ENCODE data around the gene PDE4D.

Gene PDE4D

DNA sequence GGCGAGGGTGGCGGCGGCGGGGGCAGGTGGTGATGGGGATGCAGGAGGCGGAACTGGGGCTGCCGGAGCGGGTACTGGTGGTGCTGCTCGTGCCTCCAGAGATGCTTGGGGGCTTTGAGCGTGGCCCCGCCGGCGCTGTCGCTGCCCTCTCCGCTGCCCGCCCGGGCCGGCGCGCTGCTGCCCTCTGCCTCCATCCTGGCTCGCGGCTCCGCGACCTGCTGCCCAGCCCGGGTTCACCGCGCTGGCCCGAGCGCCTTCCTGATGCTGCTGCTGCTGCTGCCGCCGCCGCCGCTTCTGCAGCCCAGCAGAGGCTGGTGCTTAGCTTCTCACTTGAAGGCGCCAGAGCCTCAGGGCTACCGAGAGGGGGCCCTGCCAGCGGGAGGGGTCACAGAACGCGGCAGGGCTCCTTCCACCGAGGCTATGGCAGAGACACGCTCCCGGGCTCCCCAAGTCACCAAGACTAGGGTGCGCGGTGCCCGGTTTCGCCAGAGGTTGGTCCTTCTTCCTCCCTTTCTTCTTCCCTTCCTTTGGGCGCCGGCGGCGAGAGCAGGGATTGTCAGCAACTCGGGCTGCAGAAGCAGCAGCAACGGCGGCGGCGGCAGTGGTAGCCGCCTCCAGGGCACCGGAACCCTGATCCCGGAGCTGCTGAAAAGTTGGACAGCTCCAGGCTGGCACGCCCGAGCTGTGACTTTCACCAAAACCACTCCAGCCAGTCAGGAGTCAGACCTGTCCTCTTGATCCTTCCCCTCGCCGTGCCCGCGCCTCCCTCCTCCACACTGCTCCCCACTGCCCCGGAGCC, at the start of gene PDE4D:
PDE4D (minus strand) TSS at position 298 of the 799 bp plus-strand sequence.
- no peak for FAIRE-seq

DNA sequence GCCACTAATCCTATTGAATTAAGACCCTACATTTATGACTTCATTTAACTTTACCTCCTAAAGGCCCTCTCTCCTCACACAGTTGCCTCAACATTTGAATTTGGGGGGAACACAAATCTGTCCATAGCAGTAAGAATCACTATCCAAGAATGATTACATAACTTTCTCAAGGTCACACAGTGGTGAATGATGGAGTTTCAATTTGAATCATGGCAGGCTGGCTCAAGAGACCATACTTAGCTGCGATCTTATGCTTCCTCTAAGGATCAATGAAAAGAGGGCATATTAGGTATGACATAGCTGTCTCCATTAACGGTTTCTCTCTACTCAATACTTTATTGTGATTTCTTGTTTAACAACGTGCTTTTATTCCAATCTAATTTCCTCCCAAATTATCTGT, 44.1 kb upstream of the PDE4D start:
- DNase-seq (ENCODE audit: low spot score) (no peak), FAIRE-seq (no peak)

More for the DNA sequence above, at the start of gene PDE4D:
- no peak for DNase-seq (ENCODE audit: low spot score)

DNA sequence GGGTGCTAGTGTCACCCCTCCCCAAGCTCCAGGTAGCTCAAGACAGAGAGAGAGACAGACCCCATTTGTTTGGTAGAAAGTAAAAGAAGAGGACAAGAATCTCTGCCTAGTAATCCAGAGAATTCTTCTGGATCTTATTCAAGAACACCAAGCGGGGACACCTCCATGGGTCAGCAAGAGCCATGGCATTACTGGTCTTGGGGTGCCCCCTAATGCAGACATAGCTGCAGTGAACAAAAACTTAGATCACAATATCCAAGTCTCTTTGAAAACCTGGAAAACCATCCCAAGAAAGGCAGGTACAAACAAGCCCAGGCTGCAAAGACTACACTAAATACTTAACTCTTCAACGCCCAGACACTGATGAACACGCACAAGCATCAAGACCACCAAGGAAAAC, 29.9 kb upstream of the PDE4D start:
- DNase-seq (ENCODE audit: low spot score) (no peak), FAIRE-seq (no peak)

DNA sequence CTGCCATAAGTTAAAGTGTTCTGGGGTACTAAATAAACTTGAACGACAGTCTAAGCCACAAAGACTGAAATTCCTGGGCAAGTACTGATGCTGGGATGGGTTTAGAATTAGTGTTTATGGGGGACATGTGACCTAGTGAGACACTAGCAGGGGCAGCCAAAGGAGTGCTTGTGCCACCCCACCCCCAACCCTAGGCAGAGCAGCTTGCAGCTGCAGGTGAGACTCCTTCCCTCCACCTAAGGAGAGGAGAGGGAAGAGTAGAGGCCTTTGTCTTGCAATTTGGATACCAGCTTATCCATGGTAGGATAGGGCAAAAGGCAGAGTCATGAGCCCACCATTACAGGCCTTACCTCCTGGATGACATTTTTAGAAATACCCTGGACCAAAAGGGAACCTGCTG, 28.7 kb upstream of the PDE4D start:
- DNase-seq (ENCODE audit: low spot score) (no peak), FAIRE-seq (no peak)

DNA sequence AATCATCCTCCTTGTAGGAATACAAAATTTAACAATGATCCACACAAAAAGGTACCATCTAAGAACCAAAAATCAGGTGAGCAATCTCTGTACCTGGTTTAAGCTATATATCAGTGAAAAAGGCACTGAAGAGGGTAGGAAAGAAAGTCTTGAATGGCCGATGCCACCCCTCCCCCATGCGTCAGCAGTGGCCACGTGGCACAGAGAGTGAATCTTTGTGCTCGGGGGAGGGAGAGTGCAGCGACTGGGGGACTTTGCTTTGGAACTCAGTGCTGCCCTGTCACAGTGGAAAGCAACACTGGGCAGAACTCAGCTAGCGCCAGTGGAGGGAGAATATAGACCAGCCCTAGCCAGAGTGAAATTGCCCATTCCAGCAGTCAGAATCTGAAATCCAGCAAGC, 28.3 kb upstream of the PDE4D start:
- FAIRE-seq = no peak
- DNase-seq (ENCODE audit: low spot score) = no peak

DNA sequence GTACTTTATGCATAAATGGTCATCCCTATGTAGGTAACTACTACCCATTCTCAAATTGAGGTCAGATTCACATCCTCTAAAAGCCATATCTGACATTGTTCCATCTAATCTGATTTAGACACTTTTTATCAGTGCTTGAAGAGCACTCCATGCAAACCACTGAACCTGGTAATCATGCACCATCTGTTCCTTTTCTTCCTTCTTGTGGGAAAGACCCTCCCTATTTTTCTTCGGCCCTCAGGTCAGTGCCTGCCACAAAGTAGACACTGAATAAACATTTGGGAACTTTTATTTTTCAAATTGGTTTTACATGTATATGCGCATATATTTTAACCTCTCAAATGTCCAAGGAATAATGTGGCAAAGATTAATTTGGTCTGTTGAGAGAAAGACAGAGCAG, 26.0 kb upstream of the PDE4D start:
- no peak for FAIRE-seq

DNA sequence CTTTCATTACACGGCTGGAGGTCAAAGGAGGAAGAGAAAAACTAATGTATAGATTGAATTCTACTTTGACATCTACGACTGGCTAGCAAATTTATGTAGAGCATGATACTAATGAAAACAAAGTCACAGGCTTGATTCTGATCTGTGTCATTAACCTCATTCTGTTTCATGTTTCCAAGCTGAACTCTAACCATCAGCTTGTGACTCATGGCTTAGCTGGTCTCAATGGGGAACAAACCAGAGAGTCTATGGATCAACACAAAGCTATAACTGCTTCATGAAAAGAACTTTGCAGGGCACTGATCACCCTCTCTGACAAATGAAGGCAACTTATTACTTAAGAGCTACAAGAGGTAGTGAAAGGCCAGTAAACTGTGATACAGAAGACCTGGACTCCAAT, 23.6 kb upstream of the PDE4D start:
- DNase-seq (ENCODE audit: low spot score) = no peak

More for the DNA sequence above, 26.0 kb upstream of the PDE4D start:
- no peak for DNase-seq (ENCODE audit: low spot score)

DNA sequence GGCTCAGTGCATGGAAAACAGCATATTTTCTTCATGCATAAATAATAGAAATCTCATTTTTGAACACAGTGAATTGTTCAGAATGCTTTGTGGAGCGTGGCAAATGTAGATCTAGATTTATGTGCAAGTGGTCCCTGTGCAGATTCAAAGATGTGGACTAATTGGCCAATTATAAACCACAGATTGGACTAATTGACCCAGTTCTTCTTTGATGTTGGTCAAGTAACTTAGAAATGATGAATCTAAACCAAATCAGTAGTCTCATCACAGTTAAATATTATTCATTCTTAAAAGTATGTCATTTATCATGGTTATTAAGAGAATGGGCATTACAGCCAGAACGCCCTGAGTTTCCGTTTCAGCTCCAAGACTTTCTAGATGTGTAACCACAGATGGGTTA, 11.7 kb upstream of the PDE4D start:
- no peak for FAIRE-seq
- DNase-seq (ENCODE audit: low spot score) = no peak

More for the DNA sequence above, 23.6 kb upstream of the PDE4D start:
- no peak for FAIRE-seq

DNA sequence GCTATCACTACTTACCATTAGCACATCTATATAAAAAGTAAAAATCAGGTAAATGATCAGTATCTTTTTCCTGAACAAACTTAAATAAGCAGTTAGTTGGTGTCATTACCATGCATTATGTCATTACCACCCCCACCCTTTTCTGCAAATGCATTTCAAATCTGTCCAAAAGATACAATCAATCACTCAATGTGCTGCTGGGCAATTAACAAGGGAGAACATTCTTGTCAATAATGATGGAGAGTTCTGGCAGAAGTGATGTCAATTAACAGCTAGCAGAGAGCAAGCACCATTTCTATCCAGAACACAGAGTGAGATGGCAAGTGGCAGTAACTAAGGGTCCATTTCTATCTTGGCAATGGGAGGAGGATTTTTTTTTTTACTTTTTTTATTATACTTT, 3.5 kb upstream of the PDE4D start:
- DNase-seq (ENCODE audit: low spot score) (no peak), FAIRE-seq (no peak)

DNA sequence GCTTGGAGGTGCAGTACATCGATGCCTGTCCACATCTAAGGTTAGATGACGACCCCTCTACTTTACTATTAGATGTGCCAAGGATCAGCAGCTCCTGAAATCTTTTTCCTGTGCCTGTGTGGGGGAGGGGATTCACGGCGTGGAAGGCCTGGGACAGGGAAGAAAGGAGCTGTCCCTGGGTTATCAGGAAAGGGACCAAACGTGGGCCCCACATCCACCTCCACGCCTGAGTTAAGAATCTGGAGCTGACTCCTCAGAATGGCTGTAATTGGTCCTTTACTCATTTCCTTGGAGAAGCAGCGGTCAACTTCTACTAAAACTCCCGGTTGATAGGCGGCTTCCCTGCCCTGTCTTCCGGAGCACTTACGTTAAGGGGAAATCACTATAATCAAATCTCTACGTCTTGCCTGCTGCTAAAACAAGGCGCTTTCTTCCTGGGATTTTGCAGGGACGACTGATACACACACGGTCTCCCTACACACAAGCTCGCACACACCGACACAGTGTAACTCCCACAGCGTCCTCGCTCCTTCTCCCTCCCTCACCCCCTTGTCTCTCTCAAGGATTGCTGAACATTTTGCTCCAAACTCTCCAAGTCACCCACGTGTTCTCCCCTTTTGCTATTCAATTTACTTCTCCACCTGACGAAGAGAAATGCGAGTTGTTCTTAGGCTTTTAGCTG, 1.4 kb downstream of the PDE4D start:
- no peak for FAIRE-seq

DNA sequence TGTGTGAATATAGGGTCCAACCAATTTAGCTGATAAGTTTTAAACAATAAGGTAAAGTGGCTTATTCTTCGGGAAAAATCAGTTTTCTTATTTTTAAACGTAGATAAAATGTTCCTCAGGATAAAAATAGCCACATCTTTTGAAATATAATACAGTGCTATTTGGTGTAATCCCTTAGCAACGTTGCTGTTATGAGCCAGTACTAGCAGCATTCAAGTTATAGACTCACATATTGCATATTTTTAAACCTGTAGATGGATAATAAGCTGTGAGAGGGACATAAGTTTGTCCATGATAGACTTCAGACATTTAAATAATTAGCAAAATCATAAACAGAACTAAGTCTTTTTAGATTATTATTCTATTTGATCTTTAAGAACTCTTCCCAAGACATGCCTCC, 6.3 kb downstream of the PDE4D start:
- DNase-seq (ENCODE audit: low spot score) (no peak), FAIRE-seq (no peak)

More for the DNA sequence above, 1.4 kb downstream of the PDE4D start:
- DNase-seq (ENCODE audit: low spot score) = no peak

DNA sequence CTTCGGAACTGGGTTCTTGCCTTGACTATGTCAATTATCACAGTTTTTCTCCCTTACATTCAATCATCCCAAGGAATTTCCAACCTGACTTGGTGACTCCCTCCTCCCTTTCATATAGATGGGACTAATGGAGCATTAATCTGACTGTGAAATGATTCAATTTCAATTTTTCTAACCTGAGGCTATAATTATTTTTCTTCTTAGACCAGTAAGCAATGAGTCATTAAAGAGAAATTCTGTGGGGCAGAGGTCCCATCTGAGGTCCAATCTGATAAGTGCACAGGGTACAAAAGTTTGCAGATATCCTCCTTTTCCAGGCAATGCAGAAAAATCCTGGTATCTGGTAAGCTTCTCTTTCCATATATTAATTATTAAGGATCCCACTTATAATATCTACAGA, 18.9 kb downstream of the PDE4D start:
- DNase-seq (ENCODE audit: low spot score) (peak; percentile 44), FAIRE-seq (no peak)

DNA sequence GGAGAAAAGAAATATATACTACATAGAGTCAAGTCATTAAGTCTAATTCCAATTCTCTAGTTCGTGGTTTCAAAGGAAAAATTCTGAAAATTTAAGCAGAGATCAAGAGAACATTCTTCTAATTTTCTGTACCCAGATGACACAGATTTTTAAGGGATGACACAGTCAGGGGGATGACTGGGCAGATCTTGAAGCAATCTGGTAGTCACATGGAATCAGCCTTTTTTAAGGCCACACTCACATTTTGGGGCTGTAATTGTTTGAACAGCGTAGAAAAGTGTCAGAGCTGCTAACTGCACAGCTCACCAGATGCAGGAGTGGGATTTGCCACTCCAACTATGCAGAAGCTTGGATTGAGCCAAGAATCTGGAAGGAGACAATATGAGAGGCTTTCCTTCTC, 20.4 kb downstream of the PDE4D start:
- DNase-seq (ENCODE audit: low spot score) (peak; percentile 67), FAIRE-seq (no peak)

DNA sequence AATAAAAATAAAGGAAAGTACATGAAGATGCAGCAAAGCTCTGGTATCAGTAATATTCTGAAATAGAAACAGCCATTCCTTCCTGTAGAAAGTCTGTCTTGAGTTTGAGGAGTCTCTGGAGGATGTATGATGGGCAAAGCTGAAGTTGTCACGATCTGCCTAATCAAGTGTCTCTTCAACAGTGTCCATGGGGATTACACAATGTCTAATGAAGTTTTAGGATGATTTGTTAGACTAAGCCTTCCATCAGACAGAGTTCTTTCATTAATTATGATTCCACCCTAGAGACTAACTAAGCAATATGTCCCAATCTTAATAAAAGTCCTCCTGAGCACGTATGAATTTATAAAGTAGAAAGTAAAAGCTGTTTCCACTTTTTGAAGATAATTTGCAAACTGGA, 26.9 kb downstream of the PDE4D start:
- DNase-seq (ENCODE audit: low spot score) (no peak), FAIRE-seq (no peak)

DNA sequence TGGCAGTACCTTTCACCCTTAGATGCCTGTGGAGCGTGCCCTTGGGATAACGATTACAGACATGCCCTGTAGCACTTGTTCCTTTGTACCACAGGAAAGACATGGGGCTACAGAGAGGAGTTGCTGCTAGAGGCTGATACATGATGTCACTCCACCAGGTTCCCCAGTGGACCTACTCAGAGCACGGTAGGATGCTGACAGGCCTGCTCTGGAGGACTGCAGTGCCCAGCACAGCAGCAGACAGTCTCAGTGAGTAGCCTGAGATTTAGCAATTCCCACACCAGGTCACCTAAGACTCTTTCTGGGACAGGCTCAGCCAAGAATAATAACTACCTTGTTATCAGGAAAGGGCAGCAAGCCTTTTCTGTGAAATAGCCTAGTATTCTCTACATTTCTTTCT, 28.8 kb downstream of the PDE4D start:
- FAIRE-seq = no peak
- no peak for DNase-seq (ENCODE audit: low spot score)

DNA sequence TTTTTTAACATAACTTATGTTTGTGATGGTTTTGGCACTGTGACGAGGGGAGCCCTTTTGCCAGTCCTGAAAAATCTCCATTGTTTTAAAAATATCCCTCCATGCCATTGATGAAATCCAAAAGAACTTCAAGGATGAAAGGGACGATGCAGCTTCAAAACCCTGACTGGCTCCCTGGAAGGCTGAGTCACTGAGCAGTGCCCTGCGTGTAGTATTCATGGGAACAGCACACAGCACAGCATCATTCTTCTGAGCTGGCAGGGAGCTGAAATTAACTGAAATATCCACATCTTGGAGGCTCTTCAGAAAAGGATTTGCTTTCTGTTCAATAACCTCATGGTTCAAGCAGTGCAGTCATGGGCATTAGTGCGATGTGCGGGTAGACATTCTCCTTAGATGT, 29.7 kb downstream of the PDE4D start:
- FAIRE-seq (no peak), DNase-seq (ENCODE audit: low spot score) (no peak)

DNA sequence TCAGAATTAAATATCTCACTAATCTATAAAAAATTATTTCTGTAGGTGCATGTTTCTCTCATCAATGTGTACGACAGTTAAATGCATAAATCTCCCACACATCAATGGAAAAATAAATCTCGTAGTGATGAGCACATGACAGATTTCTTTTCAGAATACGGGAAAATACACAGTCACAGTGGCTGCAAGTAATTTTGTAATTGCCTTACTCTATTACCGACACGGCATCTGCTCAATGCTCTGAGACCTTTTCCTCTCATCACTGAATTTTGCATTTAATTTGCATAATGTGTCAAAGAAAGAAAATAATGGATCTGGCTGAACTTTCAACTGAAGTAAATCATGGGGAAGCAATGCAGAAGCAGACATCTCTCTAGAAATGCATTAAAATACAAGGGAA, 37.2 kb downstream of the PDE4D start:
- FAIRE-seq (no peak), DNase-seq (ENCODE audit: low spot score) (no peak)

DNA sequence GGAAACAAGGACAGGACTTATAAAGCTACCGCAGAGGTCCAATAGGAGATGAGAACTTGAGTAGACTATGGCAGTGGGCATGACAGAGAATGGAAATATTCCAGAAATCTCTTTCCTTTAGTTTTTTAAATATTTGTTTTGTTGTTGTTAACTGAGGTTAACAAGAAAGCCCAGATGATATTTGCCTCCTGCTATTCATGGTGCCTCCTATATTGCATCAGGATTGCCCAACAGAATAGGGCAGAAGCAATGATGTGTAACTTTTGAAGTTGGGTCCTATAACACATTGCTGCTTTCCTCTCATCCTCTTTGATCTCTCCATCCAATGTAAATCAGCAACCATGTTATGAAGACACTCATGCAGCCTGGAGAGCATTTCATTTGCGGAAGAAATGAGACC, 42.8 kb downstream of the PDE4D start:
- FAIRE-seq (no peak), DNase-seq (ENCODE audit: low spot score) (no peak)

DNA sequence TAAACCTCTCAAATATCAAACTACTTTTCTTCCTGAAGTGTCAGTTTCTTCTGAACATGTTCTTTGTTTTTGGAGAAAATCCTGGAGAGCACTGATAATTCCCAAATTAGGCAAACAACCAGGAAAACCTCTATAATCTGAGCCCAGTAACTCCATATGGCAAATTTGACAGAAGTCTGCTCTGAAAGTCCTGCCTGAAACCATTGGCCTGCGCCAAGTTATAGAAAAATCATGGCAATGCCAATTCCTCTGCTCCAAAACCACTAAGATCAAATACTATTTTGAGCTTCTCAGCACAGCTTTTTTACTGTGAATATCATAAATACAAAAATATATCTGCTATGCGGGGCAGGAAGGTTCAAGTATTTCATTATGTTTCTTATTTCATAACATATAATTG, 45.9 kb downstream of the PDE4D start:
- no peak for FAIRE-seq
- no peak for DNase-seq (ENCODE audit: low spot score)

DNA sequence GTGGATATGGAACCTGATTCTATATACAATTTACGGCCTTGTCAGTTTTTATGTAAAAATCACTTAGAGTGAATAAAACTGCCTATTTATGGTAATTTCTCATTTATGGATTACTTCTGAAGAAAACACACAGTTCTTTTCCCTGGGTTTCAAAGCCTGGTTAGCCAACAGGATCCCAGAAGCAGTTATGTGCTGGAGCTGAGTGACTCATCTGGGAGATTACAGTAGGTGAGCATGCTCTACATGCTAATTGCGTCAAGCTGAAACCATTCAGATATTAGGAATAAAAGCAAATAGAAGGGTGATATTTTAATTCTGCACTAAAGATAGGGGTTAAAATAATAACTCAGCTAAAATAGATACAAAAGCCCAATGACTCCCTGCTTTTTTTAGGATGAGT, 47.8 kb downstream of the PDE4D start:
- no peak for FAIRE-seq
- no peak for DNase-seq (ENCODE audit: low spot score)

DNA sequence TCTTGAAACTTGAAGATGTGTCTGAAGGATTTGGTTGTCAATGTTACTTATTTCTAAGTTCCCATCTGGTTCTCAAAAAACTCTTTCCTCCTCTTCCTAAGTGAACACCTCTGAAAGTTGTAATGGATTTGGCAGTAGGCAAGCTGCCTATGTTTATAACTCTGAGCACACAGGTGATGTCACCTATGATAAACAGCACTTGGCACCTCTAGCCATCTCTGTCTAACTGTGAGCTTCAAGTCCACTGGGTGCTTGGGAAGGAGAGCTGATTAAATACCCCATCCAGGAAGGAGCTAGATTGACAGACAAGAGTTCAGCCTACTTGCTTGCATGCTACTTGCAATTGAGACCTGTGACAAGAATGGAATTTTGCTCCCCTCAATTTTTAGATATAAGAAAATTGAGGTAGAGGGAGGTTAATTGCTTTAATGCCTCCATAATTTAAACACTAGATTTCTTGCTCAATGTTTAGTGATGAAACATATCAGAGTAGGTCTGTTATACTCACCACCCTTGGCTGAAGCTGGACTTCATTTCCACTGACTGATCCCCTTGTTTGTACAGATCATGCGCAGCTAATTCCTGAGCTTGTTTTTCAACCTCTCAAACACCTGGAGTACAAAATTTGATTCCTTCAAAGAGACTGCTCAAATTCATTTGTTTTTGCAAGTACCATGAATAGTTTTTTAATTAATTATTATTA, 49.9 kb downstream of the PDE4D start:
- FAIRE-seq (no peak), DNase-seq (ENCODE audit: low spot score) (no peak)

DNA sequence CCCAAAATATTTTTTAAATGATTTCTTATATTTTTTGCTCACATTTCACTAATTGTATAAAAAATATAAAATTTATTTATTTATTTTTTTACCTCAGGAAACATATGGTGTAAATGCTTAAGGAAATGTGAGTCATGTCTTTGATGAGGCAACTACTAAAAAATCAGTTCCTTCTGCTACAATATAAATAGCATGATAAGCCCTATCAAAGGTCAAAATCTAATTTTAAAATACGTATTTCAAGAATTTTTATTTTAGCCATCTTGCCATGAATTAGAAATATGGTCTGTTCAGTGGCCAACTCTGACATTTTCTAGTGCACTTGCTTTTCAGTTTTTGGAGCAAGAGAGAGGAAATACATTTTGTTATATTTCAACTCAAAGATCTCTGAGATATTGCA, 50.5 kb downstream of the PDE4D start:
- no peak for DNase-seq (ENCODE audit: low spot score)

More for the DNA sequence above, 50.5 kb downstream of the PDE4D start:
- FAIRE-seq = no peak

All from RCC 7860 (cell line).